ENCODE results near the gene ZPR1.

Gene ZPR1

GRCh38 chr11:116792869-116793771, 5.3 kb upstream of the ZPR1 start:
- in situ Hi-C loops (cut with MboI; ENCODE audit: low sequenced_read_pairs) = no loop called here

GRCh38 chr11:116792144-116792868, 4.5 kb upstream of the ZPR1 start:
- in situ Hi-C loops (cut with MboI; ENCODE audit: low sequenced_read_pairs) = no loop called here

GRCh38 chr11:116791813-116792143, 4.0 kb upstream of the ZPR1 start, which contains the start of gene APOA5:
Gene APOA5, minus strand, starts transcription at chr11:116791879. Its CDS starts 19 bp downstream, at chr11:116791860.
- in situ Hi-C loops (cut with MboI; ENCODE audit: low sequenced_read_pairs) = no loop called here

- in situ Hi-C loops (cut with MboI; ENCODE audit: low sequenced_read_pairs) = no loop called here
Observed at GRCh38 chr11:116791002-116791812, 3.4 kb upstream of the ZPR1 start.

- in situ Hi-C loops (cut with MboI; ENCODE audit: low sequenced_read_pairs) = no loop called here
Observed at GRCh38 chr11:116790167-116791001, 2.6 kb upstream of the ZPR1 start.

- in situ Hi-C loops (cut with MboI; ENCODE audit: low sequenced_read_pairs) = no loop called here
Observed at GRCh38 chr11:116788975-116789374, 1.2 kb upstream of the ZPR1 start.

GRCh38 chr11:116788534-116788933, 711 bp upstream of the ZPR1 start:
- in situ Hi-C loops (cut with MboI; ENCODE audit: low sequenced_read_pairs) = no loop called here

- in situ Hi-C loops (cut with MboI; ENCODE audit: low sequenced_read_pairs) = no loop called here
Observed at GRCh38 chr11:116787436-116787785, 412 bp downstream of the ZPR1 start.

- in situ Hi-C loops (cut with MboI; ENCODE audit: low sequenced_read_pairs) = no loop called here
Observed at GRCh38 chr11:116786966-116787365, 857 bp downstream of the ZPR1 start.

- in situ Hi-C loops (cut with MboI; ENCODE audit: low sequenced_read_pairs) = no loop called here
Observed at GRCh38 chr11:116786326-116786725, 1.5 kb downstream of the ZPR1 start.

- in situ Hi-C loops (cut with MboI; ENCODE audit: low sequenced_read_pairs) = no loop called here
Observed at GRCh38 chr11:116782728-116783127, 5.1 kb downstream of the ZPR1 start.

GRCh38 chr11:116778556-116778955, 9.3 kb downstream of the ZPR1 start:
- in situ Hi-C loops (cut with MboI; ENCODE audit: low sequenced_read_pairs) = no loop called here

GRCh38 chr11:116777056-116777455, 10.8 kb downstream of the ZPR1 start:
- in situ Hi-C loops (cut with MboI; ENCODE audit: low sequenced_read_pairs) = no loop called here

- in situ Hi-C loops (cut with MboI; ENCODE audit: low sequenced_read_pairs) = no loop called here
Observed at GRCh38 chr11:116776522-116776984, 11.3 kb downstream of the ZPR1 start.

- in situ Hi-C loops (cut with MboI; ENCODE audit: low sequenced_read_pairs) = no loop called here
Observed at GRCh38 chr11:116775975-116776374, 11.8 kb downstream of the ZPR1 start.

- in situ Hi-C loops (cut with MboI; ENCODE audit: low sequenced_read_pairs) = no loop called here
Observed at GRCh38 chr11:116774661-116775060, 13.2 kb downstream of the ZPR1 start.

GRCh38 chr11:116773203-116774097, 14.4 kb downstream of the ZPR1 start:
- in situ Hi-C loops (cut with MboI; ENCODE audit: low sequenced_read_pairs) = no loop called here

- in situ Hi-C loops (cut with MboI; ENCODE audit: low sequenced_read_pairs) = no loop called here
Observed at GRCh38 chr11:116772443-116773202, 15.2 kb downstream of the ZPR1 start, which contains the start of gene BUD13. Gene BUD13, minus strand, starts transcription at chr11:116772987. Its CDS starts 23 bp downstream, at chr11:116772964.
